HG03432 (cell line): ENCODE results near the gene BAIAP2L1.

Experiments
- ATAC-seq: cut with Tn5 transposase; IDR thresholded peaks from one replicate; pipeline ENCODE4 v1.9.1; 2021; ENCODE audit warnings: mild to moderate bottlenecking, moderate library complexity; ENCODE audit not compliant: unreplicated experiment

The BAIAP2L1 gene

DNA sequence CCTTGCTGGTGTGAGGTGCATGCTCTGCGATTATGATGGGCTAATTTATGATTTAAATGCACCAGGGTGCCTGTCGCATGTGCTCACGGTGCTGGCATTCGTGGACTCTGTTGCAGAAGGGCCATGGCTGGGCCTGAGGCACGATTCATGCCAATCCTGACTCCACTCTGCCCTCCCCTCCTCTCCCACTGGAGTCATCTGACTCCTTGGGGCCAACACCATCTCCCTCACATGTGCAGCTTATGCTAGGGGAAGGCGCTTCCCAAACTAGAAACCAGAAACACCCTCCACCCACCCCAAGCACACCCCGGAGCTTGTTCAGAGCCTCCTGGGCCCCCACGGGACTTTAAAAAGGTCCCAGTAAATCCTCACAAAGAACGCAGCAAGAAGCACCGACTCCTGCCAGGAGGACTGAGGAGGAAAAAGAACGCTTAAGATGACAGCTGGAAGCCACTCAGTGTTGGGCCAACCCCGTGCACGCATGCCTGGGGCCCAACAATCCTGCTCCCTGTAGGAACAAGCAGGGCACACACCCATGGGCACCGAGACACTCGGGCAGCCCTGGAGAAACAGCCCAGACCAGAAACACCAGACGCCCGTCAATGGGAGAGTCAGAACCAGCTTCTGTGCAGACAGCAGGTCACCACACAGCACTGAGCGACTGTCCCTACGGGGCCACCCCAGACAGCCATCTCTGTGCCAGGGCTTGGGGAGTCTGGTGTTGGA, 105.3 kb downstream of the BAIAP2L1 start:
- ATAC-seq, result no peak

DNA sequence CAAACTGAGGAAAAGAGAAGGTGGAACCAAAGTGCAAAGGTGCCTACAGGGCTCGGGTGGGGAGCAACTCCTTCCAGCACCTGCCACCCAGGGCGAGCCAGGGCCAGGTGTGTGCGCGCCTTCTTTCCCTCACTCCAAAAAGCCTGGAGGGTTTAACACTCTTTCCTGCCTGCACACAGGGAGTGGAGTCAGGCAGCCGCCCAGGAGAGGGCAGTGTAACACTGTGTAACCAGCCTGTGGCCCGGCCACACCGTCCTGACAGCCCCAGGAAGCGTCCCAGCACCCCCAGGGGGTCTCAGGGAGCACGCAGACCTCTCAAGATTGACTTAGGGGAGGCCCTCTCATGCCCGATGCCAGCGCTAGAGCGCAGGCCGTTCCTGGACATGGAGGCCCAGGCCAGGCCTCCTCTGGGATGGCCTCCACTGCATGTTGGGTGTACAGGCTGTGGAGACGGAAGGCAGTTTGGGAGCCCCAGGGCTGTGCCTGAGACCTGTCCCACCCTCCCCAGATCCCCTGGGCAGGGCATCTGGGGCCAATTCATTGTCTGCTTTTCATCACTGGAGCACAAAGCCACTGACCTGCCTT, 106.0 kb downstream of the BAIAP2L1 start:
- peak; percentile 78 for ATAC-seq

- ATAC-seq, result no peak
Observed at GRCh38 chr7:98294326-98294725, 106.6 kb downstream of the BAIAP2L1 start.

DNA sequence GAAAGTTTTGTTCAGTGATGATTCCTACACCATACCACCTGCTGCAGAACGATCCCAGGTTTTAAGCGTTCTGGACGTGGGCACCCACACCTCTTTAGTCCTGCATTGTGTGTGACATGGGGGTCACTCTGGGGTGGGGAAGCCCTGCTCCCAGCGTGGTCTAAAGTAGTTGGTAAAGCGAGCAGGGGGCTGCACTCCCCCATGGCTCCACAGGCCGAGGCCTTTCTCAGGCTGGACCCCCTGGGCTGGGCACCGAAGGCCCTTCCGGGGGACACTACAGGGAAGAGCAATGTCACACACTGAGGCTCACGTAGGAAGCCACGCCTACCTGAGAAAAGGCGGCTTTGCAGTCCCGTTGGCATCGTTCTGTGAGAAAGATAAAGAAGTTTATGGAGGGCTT, 107.1 kb downstream of the BAIAP2L1 start:
- no peak for ATAC-seq

DNA sequence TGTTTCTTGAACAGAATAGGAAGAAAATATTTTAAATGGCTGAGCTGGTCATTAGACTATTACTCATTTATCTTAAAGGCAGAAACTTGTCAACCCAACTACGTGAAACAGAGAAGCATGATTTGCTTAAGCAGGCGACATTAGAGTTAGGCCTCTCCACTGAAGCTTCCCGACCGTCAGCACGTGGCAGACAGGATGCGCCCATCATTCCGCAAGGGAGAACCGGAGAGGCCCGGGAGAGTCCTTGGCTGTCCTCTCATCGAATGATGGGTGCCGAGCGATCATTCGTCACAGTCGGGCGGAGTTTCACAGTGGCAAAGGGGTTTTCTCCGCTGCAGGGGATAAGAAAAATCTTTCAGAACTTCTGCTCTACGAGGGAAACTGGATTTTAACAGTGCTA, 107.6 kb downstream of the BAIAP2L1 start:
- ATAC-seq, result no peak

DNA sequence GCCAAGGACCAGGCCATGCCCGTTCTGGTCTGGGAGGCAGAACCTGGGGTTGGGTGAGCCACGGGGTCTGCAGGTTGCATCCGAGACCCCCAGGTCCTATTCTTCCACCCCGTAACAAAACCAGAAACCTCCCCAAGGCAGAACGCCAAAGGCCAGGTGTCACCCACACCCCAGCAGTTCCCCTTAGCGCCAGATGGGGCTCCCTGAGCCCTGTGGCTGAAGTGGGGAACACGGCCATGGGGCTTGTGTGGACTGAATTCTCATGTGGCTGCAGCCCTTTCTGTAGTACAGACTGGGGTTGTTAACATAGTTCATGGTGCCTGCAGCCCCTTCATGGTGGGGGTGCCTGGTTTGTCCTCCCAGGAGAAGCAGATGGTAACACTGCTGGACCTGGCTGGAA, 109.2 kb downstream of the BAIAP2L1 start:
- ATAC-seq, result no peak

- ATAC-seq, result no peak
Observed at GRCh38 chr7:98289333-98289875, 111.5 kb downstream of the BAIAP2L1 start.

DNA sequence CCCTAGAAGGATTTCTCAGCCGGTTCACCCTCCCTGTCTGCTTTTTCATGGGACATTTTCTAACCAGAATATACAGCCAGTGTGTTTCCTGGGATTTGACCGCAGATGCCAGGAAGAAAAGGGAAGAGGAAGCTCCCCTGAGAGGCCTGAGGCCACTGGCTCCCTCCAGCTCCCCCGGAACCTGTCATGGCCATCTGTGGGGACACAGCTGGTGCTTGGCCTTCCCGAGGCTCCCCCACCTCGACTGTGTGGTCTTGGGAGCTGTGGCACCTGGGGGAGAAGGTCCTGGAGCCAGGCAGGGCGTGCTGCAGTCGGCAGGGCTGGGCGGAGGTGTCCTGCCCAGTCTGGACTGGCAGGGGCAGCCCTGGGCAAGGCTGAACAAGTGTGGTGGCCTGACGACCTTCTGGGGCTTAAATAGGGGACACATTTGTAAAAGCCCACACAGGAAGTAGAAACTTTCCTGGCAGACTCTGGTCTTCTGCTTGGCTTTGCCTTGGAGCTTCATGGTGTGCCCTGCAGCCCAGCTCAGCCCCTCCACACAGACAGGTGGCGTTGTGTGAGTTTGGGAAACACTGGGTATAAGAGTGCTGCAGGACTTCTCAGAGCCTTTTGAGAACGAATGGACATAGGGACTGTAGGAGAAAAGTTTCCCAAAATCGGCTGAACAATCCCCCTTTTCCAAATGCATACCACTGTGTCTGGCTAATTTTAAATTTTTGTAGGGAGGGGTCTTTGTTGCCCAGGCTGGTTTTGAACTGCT, 112.6 kb downstream of the BAIAP2L1 start:
- ATAC-seq, result no peak

GRCh38 chr7:98287486-98287959, 113.4 kb downstream of the BAIAP2L1 start:
- no peak for ATAC-seq

DNA sequence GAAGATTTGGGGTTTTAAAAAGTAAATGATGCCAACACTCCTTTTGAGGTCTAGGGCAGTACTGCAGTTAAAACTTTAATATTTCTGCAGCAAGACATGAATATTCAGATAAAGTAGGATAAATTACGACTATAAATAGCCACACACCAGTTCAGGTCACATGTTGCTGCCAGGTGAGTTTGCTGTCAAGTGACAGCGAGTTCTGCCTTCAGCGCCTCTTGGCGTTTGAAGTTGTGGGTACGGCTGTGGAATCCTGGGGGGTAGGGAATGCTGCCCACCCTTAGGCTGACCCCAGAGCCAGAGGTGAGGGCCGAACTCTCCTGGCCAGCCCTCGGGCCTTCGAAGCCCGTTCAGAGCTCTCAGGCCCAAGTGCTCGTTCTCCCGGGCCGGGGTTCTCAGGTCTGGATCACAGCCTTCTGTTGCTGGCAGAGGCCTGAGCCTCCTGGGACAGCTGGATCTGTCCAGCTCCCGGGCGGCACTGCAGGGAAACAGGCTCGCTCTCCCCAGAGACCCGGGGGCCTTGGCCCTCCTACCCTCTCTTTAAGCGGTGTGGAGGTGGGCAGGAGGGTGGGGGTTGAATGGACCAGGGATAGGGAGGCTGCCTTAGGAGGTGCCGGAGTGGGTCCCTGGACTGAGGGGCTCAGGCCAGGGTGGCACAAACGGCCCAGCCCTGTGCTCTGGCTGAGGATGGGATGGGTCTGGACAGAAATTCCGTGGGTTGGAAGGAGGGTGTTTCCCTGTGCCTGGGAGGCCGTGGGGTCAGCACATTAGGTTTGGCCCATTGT, 114.0 kb downstream of the BAIAP2L1 start:
- ATAC-seq, result no peak

DNA sequence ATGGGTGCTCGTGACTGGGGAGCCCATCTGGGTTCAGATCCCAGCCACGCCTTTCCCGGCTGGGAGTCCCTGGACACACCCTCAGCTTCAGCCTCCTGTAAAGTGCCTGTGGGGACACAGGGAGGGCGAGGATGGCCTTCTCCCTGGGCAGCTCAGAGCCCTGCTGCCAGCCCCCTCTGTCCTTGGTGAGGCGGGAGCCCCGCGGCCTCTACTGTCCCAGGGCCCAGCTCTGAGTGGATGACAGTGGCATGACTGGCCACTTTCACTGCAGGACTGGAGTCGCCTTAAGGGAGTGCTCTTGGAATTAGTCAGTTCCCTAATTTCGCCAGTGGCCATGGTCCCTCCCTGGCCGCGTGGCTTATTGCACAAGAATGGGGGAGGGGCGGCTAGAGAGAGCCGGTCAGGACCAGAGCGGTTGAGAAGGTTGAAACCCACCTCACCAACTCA, 114.8 kb downstream of the BAIAP2L1 start:
- ATAC-seq, result no peak

- ATAC-seq, result no peak
Observed at GRCh38 chr7:98285157-98286092, 115.5 kb downstream of the BAIAP2L1 start.

GRCh38 chr7:98284335-98285036, 116.4 kb downstream of the BAIAP2L1 start:
- no peak for ATAC-seq

- no peak for ATAC-seq
Observed at GRCh38 chr7:98283887-98284222, 117.0 kb downstream of the BAIAP2L1 start.

DNA sequence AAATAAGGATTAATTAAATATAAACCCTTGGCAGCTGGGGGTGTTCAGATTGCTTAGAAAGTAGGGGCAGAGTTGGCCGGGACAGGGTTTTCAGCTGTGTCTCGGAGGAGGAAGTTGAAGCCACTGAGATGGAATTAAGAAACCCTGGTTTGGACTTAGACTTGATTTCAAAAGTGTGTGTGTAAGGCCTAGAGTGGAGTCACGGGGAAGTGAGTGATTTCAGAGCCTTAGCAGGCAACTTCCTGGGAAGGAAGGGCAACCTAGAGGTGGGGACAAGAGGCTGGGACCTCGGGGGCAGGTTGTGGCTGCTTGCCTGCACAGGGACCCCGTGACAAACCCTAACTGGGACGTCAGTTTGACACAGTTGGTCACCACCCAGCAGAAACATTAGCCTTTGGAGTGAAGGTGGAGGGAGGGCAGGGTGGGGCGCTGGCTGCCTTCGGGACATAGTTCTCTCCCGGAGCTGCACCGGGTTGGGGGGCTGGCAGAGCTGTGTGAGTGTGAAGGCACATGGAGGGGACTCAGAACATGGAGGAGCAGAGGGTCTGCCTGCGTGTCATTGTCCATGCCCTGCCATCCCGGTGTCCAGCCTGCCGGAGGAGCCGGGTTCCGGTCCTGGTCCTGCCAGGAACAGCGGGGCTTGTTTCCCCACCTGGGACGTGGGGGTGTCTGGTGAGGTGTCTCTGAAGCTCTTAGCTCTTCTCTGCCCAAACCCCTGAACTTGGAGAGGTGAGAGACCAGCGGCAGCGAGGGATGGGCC, 117.6 kb downstream of the BAIAP2L1 start:
- no peak for ATAC-seq

DNA sequence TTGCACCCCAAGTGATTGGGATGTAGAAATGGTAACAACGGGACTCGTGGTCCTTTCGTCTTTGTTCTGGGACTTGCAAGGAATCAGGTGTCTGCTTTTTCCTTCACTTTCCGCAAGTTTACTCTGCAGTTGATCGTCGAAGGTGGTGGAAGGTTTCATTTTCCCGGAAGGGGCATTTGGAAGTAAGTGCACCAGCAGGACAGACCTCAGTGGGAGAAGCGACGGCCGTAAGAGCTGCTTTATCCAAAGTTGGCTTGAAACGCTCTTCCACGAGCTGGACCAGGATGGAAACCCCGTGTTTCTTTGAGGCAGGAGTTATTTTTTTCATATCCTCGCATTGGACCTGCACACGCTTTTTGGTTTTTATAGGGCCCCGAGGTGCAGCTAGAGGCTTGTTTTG, 118.2 kb downstream of the BAIAP2L1 start:
- ATAC-seq, result no peak

- ATAC-seq, result peak; percentile 14
Observed at GRCh38 chr7:98281757-98282606, 118.9 kb downstream of the BAIAP2L1 start.
